Measurements from ENCODE around the gene RAD54L2.
"Not testable (repeated sequence)": the region's sequence is repeated elsewhere in the genome, so short reads cannot be mapped to it uniquely, and the experiment has no call there.

Gene RAD54L2

DNA sequence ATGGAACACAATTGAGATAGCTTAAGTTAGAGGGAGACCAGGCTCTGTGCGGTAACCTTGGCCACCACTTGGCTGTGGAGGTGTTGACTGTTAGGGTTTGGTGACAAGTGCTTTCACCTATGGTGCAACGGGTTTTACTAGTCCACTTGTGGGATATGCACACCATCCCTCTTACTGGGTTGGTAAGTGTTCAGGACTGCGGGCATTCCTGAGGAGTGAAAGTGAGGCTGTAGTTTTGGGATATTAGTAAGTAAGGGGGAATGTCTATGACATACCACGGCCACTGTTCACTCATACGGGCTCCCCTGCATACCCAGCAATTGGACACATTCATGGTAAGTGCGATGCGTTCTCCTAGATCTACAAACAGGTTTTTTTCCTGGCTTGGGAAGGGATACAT lies 8.0 kb upstream of the RAD54L2 start:
- Histone ChIP-seq H3K27ac (ENCODE audit: poor library complexity, severe bottlenecking) (no peak overlapping the region), H3K9me3 (ENCODE audit: severe bottlenecking) (no peaks in the 10 kb centered on the region), H3K4me3 (ENCODE audit: severe bottlenecking) (no peak overlapping the region), H3K27me3 (ENCODE audit: insufficient read depth, poor library complexity, severe bottlenecking) (no peaks in the 10 kb centered on the region), H3K36me3 (ENCODE audit: low read depth) (no peaks in the 10 kb centered on the region), H3K4me1 (ENCODE audit: insufficient read depth, poor library complexity, severe bottlenecking) (no peaks in the 10 kb centered on the region)
- no peak for DNase-seq (ENCODE audit: low spot score)
- TF ChIP-seq, protein P1, sequence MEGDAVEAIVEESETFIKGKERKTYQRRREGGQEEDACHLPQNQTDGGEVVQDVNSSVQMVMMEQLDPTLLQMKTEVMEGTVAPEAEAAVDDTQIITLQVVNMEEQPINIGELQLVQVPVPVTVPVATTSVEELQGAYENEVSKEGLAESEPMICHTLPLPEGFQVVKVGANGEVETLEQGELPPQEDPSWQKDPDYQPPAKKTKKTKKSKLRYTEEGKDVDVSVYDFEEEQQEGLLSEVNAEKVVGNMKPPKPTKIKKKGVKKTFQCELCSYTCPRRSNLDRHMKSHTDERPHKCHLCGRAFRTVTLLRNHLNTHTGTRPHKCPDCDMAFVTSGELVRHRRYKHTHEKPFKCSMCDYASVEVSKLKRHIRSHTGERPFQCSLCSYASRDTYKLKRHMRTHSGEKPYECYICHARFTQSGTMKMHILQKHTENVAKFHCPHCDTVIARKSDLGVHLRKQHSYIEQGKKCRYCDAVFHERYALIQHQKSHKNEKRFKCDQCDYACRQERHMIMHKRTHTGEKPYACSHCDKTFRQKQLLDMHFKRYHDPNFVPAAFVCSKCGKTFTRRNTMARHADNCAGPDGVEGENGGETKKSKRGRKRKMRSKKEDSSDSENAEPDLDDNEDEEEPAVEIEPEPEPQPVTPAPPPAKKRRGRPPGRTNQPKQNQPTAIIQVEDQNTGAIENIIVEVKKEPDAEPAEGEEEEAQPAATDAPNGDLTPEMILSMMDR (IDR thresholded peaks at IDR 0.05; ENCODE audit: poor library complexity, severe bottlenecking): no peak
- no peak for ATAC-seq (ENCODE audit: low read depth)

DNA sequence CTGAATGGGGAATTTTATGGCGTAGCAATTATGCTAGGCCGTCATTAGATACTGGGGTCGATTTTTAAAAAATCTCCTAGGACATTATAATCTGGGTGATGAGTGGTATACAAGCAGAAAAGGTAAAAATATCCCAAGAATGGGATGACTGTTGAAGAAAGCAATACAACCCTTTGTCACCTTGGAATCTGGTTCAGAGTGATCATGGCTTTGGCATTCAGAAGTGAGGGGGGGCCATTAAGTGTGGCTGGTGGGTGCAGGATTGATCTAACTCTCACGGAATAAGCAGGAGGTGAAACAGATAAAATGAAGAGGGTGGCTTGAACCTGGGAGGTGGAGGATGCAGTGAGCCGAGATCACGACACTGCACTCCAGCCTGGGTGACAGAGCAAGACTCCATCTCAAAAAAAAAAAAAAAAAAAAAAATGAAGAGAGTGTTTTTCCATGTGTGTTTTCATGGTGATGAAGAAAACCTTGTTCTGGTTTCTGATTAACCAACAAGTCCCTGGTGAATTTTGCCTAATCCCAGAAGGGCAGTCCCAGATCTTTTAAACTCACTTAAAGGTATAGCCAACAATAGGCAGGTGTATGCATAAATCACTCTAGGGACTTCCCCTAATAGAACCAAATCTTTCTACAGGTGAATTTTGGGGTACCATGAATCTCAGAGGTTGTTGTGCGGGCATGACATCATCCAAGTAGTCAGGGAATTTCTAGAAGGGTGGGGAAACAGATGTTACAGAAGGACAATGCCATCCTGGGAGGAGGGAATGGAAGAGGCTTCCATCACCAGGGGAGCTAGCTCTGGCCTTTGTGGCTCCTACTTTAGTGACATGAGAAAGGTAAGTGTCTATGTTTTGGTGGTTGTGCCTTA lies 3.1 kb upstream of the RAD54L2 start:
- TF ChIP-seq, protein P1 (IDR thresholded peaks at IDR 0.05; ENCODE audit: poor library complexity, severe bottlenecking): no peak
- no peaks in the 10 kb centered on the region for H3K27me3 ChIP-seq (ENCODE audit: insufficient read depth, poor library complexity, severe bottlenecking)
- H3K4me1 ChIP-seq (ENCODE audit: insufficient read depth, poor library complexity, severe bottlenecking): peaks cover 5% of the 10 kb centered on the region
- H3K36me3 ChIP-seq (ENCODE audit: low read depth): peaks cover 5% of the 10 kb centered on the region
- no peak overlapping the region for H3K27ac ChIP-seq (ENCODE audit: poor library complexity, severe bottlenecking)
- no peaks in the 10 kb centered on the region for H3K9me3 ChIP-seq (ENCODE audit: severe bottlenecking)
- H3K4me3 ChIP-seq (ENCODE audit: severe bottlenecking): no peak overlapping the region
- DNase-seq (ENCODE audit: low spot score) (no peak), ATAC-seq (ENCODE audit: low read depth) (no peak)

DNA sequence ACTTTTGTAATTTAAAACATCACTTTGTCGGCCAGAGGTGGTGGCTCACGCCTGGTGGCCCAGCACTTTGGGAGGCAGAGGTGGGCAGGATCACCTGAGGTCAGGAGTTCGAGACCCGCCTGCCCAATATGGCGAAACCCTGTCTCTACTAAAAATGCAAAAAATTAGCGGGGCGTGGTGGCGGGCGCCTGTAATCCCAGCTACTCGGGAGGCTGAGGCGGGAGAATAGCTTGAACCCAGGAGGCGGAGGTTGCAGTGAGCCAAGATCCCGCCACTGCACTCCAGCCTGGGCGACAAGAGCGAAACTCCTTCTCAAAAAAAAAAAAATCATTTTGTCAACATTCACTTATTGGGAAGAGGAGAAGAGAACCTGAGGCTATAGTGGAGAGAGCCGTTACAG lies 888 bp upstream of the RAD54L2 start:
- ATAC-seq (ENCODE audit: low read depth); H3K27me3 ChIP-seq (ENCODE audit: insufficient read depth, poor library complexity, severe bottlenecking); DNase-seq (ENCODE audit: low spot score); H3K4me1 ChIP-seq (ENCODE audit: insufficient read depth, poor library complexity, severe bottlenecking); H3K9me3 ChIP-seq (ENCODE audit: severe bottlenecking): not testable (repeated sequence)
- Histone ChIP-seq H3K4me3 (ENCODE audit: severe bottlenecking) (peak overlapping the region; percentile 95), H3K27ac (ENCODE audit: poor library complexity, severe bottlenecking) (peak overlapping the region; percentile 81), H3K36me3 (ENCODE audit: low read depth) (peaks cover 21% of the 10 kb centered on the region)

DNA sequence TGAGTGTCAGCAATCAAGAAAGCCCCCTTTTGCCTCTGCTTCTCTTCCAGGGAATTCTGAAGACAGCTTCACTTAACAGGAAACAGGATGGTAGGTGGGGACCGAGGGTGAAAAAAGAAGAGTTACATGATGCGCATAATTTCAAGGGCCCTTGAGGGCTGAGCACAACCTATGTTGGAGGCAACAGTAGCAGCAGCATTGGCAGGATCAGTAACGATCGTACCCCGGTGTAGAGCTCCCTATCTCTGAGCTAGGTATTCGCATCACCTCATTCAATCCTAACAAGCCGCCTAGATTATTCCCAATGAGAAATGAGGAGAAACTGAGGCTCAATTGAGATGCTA lies 432 bp upstream of the RAD54L2 start:
- Histone ChIP-seq H3K4me3 (ENCODE audit: severe bottlenecking) (peak overlapping the region; percentile 95), H3K27me3 (ENCODE audit: insufficient read depth, poor library complexity, severe bottlenecking) (no peaks in the 10 kb centered on the region), H3K27ac (ENCODE audit: poor library complexity, severe bottlenecking) (peak overlapping the region; percentile 81), H3K9me3 (ENCODE audit: severe bottlenecking) (no peaks in the 10 kb centered on the region), H3K36me3 (ENCODE audit: low read depth) (peaks cover 21% of the 10 kb centered on the region), H3K4me1 (ENCODE audit: insufficient read depth, poor library complexity, severe bottlenecking) (peaks cover 5% of the 10 kb centered on the region)
- TF ChIP-seq, protein P1 (IDR thresholded peaks at IDR 0.05; ENCODE audit: poor library complexity, severe bottlenecking): no peak
- ATAC-seq (ENCODE audit: low read depth): peak; percentile 5
- DNase-seq (ENCODE audit: low spot score): no peak

DNA sequence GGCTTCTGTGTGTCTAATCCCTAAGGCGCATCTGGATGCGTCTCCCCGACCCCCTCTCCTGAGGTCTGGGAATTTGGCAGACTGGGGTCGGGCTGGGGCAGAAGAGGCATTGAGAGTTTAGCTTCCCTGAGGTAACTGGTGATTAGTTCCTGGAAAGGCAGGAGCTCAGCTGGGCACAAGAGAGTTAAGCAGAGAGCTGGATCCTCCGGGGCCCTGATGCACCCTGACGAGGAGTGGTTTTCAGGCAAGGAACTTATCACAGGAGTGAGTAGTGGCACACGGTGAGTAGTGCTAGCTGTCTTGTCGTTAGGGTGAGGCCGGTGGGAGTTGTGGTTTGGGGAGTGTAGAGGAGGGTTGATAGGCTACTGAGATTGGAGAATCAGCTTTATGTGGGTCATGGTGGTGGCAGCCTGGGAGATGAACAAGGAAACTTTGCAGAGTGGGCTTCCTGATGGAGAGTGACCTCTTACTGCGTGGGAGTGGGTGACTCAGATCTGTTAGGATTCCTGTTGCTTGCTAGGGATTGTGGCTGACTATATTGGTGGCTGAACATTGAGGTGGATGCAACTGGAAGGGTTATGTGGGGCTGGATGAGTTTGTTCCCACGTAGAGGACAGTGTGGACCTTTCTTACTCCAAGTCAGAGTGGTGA lies 897 bp downstream of the RAD54L2 start:
- no peak for DNase-seq (ENCODE audit: low spot score)
- peak; percentile 65 for ATAC-seq (ENCODE audit: low read depth)
- TF ChIP-seq, protein P1 (IDR thresholded peaks at IDR 0.05; ENCODE audit: poor library complexity, severe bottlenecking): no peak
- peaks cover 5% of the 10 kb centered on the region for H3K4me1 ChIP-seq (ENCODE audit: insufficient read depth, poor library complexity, severe bottlenecking)
- H3K9me3 ChIP-seq (ENCODE audit: severe bottlenecking): no peaks in the 10 kb centered on the region
- H3K27ac ChIP-seq (ENCODE audit: poor library complexity, severe bottlenecking): peak overlapping the region; percentile 81
- peak overlapping the region; percentile 95 for H3K4me3 ChIP-seq (ENCODE audit: severe bottlenecking)
- H3K36me3 ChIP-seq (ENCODE audit: low read depth): peaks cover 28% of the 10 kb centered on the region
- no peaks in the 10 kb centered on the region for H3K27me3 ChIP-seq (ENCODE audit: insufficient read depth, poor library complexity, severe bottlenecking)

DNA sequence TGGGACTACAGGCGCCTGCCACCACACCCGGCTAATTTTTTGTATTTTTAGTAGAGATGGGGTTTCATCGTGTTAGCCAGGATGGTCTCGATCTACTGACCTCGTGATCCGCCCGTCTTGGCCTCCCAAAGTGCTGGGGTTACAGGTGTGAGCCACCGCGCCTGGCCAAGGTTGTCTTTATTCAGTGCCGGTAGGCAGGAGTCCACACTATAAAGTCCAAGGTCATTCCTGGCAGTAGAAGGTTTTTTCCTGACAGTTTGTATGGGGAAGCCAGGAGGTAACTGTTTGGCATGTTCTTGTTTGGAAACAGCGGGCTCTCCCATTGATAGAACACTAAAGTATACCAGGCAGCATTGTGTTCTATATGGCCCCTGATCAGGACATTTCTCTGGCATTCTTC lies 4.1 kb downstream of the RAD54L2 start:
- not testable (repeated sequence) for H3K27ac ChIP-seq (ENCODE audit: poor library complexity, severe bottlenecking); H3K9me3 ChIP-seq (ENCODE audit: severe bottlenecking); DNase-seq (ENCODE audit: low spot score); H3K27me3 ChIP-seq (ENCODE audit: insufficient read depth, poor library complexity, severe bottlenecking); H3K4me3 ChIP-seq (ENCODE audit: severe bottlenecking); H3K4me1 ChIP-seq (ENCODE audit: insufficient read depth, poor library complexity, severe bottlenecking); ATAC-seq (ENCODE audit: low read depth)
- H3K36me3 ChIP-seq (ENCODE audit: low read depth): peaks cover 28% of the 10 kb centered on the region
